Activated gamma-delta T cell treated with anti-CD3 and anti-CD28 coated beads, Interleukin-2, amount 50 U/mL, for 16 hours (primary cell): Measurements from ENCODE around the gene HOXB1.

Experiments used
- DNase-seq: peaks from one replicate; pipeline ENCODE4 v3.0.0-alpha.2; 2020; ENCODE audit warnings: low read depth

HOXB1 gene

DNA sequence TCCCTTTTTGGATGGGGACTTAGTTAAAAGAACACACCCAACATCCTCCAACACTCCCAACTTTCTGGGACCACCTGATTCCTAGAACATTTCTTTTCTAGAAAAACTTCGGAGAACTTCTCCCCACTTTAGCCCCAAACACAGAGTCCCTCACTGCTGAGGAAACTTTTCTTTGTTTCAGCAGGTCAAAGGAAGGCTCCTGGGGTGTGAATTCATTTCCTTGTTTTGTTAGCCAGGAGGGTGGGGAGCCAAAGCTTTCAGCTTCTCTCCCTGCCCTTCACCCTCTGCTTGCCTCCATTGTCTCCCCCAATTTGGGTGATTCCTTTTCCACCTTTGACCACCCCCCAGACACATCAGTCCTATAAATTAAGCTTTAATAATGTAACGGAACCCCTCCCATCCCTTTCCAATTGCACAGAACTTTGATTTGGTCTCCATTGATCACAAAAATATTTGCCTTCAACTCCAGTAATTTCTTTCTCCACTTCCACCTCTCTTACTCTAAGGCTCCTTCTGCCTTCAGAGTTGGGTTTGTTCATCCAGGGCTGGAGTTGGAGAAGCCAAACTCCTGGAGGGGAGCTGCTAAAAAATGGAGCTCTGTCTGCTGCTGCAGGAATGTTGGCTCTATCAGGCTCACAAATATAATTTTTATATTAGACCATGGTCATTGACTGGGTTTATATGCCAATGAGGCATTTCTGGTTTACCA lies 37.0 kb upstream of the HOXB1 start:
- DNase-seq: no peak

- DNase-seq: no peak
Observed at GRCh38 chr17:48567209-48567608, 36.4 kb upstream of the HOXB1 start.

DNA sequence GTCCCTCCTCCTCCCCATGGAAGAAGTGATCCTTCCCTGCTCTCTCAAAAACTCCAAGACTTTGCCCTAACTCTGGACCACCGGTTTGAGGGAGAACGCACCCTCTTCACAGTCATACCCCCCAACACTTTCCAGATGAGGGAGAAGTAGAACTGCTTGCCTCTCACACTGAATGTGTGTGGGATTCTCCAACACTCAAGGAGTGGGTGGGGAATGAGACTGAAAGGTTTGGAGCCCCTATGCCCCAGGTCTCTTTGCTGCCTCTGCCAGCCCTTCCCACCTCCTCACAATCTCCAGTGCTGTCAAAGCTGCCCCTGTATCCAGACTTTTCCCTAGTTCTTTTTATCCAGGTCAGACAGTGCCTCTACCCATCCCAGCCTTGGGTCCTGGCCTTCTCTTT lies 35.9 kb upstream of the HOXB1 start:
- no peak for DNase-seq

DNA sequence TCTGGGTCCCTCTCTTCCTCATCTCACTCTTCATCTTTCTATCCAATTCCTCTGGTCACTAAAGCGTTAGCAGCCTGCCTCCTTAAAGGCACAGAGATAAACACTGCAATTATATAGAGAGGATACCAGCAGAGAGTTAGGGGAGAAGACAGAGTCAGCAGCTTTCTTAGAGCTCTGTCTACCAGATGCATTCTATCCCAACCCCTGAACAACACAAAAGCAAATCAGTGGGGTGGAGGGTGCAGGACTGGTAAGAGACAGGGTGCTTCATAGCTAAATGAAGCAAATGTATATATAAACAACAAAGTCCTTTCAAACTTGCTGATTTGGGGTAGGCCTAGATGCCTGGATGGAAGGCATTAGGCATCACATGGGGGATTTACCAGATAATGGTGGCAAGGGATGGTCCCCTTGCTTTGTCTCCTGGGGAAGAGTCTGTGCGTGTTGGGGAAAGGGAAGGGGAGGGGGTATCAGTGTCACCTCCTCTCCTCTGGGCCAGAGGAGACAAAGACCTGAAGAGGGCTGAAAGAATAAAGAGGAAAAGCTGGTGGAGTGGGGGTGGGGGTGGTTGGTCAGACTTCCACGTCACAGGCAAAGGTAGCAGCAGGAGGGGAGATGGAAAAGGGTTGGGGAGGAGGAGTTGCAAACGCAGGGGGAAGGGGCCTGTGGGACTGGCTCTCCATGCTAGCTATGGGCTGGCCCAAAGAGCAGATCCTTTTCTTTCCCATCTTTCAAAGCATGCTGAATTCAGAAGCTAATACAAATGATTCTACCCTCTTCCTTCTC lies 35.3 kb upstream of the HOXB1 start:
- no peak for DNase-seq

GRCh38 chr17:48565022-48565554 lies 34.3 kb upstream of the HOXB1 start:
- no peak for DNase-seq

DNA sequence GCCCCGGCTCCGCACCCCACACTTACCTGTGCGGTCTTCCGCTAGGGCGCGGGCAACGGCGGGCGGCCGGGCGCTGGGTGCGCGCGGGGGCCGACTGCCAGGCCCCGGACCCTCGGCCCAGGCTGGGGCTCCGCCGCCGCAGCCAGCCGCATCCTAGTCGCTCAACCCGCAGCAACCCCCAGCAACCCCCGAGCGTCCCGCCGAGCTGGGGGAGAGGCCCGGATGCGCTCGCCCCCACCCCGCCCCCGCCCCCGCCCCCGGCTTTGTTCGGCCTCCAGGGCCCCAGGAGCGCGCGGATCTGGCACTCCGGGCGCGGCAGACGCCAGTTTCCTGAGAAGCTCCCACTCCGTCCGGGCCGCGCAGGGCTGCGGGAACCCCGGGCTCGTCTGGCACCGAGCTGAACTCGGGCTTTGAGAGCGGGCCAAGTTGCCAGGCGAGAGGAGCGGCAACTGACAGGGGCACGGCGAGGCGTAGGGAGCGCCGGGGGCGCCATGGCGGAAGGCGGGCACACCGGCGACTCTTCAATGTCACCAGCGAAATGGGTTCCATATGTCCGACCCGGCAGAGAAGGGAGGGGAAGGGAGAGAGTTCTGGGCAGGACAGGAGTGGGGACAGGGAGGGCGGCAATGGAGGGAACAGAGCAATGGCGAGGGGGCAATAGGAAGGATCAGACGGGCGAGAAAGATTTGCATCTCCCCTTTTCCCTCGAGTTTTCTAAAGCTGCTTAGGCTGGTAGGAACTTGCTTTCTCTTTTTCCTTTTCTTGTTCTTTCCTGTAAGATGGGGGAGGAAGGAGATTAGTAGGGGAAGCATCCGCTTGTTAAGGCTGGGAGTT lies 33.6 kb upstream of the HOXB1 start:
- no peak for DNase-seq

GRCh38 chr17:48563867-48564187 lies 33.0 kb upstream of the HOXB1 start:
- DNase-seq: no peak

DNA sequence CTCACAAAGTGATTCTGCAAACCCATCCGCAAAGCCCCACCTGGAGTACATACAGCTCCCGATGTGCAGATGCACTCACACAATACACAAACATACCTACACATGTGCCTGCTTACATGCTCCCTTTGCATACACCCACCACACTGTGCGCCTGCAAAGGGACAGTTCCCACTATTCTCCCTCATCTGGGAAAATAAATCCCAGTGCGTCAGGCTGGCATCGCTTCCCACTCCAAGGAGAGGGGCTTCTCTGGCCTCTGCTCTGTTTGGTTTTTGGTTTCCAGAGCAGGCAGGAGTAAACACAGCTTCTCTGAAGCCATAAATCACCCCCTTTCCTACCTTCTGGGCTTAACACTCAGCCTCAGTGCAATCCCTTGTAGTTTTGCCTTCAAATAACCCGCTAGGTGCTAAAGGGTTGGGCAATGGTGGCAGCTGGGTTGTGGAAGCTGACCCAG lies 32.6 kb upstream of the HOXB1 start:
- DNase-seq: no peak

DNA sequence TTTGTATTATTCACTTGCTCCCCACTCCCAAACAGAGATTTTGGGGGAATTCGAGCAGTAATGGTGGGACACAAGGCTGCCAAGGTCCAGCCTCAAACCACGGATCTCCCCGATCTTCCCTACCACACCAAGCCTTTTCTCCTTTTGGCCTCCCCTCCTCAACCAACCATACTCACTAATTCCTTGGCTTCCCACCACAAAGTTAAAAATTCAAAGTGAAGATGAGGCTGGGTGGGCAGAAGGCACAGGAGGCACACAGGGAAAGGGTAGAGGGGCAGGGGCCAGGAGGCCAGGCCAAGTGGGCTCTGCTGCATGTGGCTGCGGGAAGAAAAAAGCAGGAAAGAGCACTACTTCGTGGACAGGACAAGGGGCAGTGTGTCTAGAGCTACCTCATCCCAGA lies 32.1 kb upstream of the HOXB1 start:
- DNase-seq: no peak

DNA sequence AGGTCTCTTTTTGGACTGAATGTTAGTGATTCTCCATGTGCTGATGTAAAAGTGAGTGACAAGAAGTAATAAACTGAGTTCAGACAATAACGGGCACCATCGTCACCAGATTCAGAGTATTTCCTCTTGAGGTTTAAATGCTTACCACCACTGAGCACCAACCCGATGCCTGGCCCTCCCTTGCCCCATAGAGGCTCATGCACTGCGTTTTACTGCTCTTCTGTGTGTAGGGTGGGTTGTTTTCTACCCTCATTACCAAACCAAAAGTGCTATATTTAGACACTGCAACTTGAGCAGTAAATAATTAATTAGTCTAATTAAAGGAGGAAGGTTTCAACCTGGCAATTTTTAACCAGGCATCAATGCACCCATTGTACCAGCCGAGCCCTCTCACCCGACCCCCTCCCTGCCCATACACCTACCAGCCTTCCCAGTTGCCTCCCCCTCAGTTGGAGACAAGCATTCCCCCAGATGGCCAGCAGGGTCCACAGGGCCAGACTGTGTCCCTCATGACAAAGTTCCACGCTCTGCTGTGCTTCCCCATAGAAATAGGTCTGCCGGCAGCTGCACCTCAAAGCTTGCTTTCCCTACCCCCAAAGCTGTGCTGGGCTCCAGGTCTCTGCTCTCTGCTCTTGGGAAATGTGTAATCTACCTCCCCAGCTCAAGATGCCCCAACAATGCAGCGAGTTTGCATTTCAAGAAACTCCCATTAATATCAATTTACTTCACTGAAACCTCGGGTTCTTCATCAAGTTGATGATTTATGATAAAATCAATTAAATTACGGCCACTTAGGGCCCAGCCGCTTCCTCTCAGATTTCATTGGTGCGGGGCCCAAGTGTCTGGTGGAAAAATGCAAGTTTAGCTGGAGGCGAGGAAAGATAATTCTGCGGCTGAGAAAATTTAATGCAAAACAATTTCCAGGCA lies 31.3 kb upstream of the HOXB1 start:
- no peak for DNase-seq

DNA sequence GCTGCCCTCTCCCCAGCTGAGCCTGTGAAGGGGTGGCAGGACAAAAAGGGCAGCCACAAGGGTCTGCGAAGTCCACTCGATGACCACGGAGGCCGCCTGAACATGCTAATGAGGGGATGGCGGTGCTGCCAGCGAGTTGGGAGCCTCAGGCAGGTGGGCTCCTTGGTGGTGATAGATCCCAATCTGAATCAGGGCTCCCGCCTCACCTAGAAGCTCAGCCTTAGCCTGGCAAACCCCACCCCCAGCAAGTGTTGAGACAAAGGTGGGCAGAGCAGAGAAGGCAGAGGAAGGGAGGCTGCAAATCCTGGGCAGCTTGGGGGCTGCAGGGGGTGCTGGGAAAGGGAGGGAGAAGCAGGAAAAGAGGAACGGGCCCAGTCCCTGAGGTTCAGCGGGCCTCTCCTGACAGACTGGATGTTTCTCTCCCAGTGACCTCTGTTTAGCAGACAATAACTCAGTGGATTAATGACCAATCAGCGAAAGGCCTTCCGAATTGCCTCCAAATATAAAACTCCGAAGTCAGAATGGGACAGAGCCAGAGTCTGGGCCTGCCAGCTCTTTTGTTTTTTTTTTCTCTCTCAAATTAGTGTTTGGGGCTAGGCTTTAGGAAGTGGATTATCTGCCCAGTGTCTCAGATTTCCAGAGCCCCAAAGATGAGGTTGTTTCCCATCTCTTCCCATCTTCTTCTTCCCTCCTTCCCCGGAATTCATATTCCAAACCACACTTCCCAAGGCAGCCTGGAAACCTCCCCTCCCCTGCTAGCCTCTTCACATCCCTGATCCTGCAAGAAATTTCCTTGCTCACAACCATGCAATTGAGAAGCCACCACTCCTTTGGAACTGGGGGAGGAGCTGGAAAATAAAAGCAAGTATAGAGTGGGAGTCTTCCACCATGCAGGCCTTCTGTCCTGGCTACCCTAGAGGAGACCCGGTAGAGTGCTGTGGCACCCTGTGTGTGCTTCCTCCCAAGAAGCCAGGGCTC lies 29.3 kb upstream of the HOXB1 start:
- DNase-seq: no peak

- no peak for DNase-seq
Observed at GRCh38 chr17:48559122-48559839, 28.5 kb upstream of the HOXB1 start.

- DNase-seq: no peak
Observed at GRCh38 chr17:48558831-48559121, 28.0 kb upstream of the HOXB1 start.

DNA sequence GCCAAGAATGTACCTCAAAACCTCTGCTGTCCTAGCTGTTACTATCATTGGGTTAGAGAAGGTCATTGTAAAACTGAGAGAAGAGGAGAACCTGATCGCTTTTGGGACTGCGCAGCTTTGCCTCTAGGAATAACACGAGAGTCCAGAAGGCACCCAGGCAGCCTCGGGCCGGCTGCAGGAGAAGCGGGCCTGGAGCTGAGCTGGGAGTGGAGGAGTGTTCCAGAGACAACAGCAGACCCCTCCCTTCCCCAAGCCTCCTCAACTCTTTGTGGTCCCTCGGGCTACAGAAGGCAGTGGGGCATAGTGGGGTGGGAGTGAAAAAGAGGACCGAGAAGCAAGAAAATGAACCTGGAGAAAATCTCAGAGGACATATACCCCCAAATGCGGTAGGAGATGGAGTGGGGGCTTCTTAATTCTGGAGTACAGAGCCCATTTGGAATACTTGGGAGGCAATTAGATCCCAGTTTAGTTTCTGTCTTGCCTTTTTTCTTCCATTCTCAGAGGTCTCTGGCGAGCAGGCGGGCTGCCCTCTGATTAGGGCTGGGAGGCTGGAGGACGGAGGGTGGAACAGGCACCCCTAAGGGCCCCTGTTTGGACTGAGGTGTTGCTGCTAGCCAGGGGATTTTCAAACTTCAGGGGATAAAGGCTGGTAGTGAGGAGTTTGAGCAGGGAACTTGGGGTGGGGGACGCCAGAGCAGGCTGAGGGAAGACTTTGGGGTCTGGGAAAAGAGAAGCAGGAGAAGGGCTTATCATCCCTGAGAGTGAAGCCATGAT lies 27.4 kb upstream of the HOXB1 start:
- DNase-seq: no peak

- DNase-seq: no peak
Observed at GRCh38 chr17:48556576-48557401, 26.0 kb upstream of the HOXB1 start.

GRCh38 chr17:48556229-48556575 lies 25.4 kb upstream of the HOXB1 start:
- DNase-seq: no peak

- DNase-seq: no peak
Observed at GRCh38 chr17:48555258-48556228, 24.7 kb upstream of the HOXB1 start.
